ENCODE results near the gene DPEP1.
A peak's percentile ranks its signal among the peaks of the same experiment; 100 is the strongest.
"Not testable (repeated sequence)": the region's sequence is repeated elsewhere in the genome, so short reads cannot be mapped to it uniquely, and the experiment has no call there.

DPEP1 gene

DNA sequence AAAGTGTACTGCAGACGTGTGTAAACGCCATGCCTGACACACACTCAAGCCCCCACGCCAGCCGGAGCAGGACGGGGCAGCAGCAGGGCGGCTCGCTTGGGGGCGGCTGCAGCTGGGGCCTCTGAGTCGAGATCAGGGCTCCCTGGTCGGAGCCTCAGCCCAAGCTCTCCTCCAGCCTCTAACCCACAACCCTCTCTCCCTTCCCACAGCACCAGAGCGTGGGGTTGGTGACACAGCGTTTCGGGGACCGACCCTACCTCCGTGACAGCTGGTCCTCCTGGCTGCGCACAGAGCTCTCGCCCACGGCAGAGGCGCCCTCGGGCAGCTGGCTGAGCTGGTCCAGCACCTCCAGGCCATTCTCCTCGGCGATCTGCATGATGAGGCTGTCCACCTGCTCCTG lies 32.8 kb downstream of the DPEP1 start:
- no peak for DNase-seq (ENCODE audit: low read depth, low spot score)

DNA sequence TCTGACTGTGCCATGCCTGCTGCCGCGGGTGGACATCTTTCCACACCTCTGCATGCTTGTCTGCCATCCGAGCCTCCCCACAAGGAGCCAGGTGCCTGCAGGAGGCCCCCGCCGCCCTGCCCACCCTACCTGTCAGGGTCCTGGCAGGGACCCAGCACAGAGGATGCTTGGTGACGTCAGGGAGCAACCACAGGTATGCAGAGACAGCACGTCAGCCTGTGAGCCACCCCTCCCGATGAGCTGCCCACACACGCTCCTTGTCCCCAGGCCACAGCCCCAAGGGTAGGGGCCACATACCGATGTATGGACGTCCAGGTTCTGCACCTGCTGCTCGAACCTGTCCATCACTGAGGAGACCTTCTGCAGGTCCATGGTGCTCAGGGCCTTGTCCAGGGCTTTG lies 33.5 kb downstream of the DPEP1 start:
- no peak for DNase-seq (ENCODE audit: low read depth, low spot score)

- DNase-seq (ENCODE audit: low read depth, low spot score): no peak
Measured at GRCh38 chr16:89651584-89651983, 38.1 kb downstream of the DPEP1 start.

- no peak for DNase-seq (ENCODE audit: low read depth, low spot score)
Measured at GRCh38 chr16:89653656-89654295, 40.3 kb downstream of the DPEP1 start.

DNA sequence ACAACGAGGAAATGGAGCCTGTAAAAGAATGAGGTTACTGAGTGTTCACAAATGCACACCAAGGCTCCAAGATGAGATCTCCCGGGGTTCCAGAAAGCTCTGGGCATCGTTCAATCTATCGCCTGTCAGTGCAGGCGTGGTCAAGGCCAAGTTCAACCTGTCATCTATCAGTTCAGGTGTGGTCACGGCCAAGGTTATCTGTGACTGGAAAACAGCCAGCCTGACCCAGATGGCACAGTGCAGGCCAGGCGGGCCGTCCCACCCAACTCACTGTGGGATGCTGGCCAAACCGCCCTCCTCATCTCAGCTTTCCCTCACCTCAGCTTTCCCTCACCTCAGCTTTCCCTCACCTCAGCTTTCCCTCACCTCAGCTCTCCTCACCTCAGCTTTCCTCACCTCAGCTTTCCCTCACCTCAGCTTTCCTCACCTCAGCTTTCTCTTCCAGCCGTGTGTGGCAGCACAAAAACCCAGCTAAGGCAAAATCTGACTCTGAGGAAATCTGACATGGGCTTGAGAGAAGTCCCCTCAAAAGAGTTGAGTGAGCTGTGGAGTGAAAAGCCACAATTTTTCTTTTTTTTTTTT lies 41.7 kb downstream of the DPEP1 start:
- no peak for DNase-seq (ENCODE audit: low read depth, low spot score)

DNA sequence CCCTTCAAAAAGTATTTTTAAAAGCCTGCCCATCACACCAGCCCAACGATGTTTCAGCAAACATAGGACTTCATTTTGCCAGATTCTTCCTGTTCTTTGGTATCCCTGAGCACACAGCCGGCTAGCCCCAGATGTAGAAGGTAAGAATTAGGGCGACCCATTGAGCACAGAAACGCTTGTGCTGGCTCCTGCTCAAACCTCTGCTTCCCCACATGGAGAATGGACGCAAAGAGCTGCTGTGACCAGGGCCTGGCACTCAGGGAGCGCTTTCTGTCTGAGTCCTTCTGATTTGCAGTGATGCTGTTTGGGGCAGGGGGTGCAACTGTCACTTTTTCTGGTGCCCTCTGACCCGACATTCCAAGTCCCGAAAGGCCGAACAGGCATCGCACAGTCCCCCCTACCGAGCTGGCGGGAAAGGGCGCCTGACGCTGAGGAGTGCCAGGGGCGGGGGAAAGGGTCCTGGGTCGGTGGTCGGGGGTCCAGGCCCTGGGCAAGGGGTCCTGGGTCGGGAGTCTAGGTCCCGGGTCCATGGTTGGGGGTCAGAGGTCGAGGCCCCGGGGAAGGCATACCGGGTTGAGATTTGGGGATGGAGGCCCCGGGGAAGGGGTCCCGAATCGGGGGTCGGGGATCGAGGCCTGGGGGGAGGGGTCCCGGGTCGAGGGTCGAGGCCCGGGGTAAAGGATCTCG lies 43.1 kb downstream of the DPEP1 start:
- no peak for DNase-seq (ENCODE audit: low read depth, low spot score)

GRCh38 chr16:89657442-89658220 lies 44.2 kb downstream of the DPEP1 start, which contains the start of the genes CHMP1A and SPATA33:
Gene CHMP1A, minus strand, starts transcription at chr16:89657708. Its CDS starts 120 bp downstream, at chr16:89657588.
Gene SPATA33, plus strand, starts transcription at chr16:89657836. Its CDS starts 76 bp downstream, at chr16:89657912.
- DNase-seq (ENCODE audit: low read depth, low spot score): peak; percentile 96

DNA sequence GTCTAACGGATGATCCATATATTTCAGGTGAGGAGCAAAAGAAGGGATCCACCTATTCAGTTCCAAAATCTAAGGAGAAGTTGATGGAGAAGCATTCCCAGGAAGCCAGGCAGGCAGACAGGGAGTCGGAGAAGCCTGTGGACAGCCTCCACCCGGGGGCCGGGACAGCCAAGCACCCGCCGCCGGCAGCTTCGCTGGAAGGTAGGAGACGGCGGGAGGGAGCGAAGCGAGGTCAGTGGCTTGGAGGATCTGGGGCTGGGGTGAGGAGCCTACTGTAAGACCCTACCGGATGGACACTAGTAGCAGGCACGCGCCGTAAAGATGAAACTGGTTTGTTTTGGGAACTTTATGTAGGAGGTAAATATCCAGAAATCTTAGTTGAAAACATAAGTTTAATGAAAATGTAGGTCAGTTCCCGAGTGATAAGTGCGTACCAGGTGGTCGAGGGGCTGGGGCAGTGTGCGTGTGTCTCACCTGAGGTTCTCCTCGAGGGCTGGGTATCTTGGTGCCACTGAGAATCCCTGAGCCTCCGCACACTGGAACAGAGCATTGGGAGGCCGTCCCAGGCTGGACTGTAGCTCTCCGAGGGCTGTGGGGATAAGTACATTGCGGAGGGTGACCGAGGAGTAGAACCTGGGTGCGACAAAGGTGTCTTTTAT lies 44.9 kb downstream of the DPEP1 start:
- no peak for DNase-seq (ENCODE audit: low read depth, low spot score)

DNA sequence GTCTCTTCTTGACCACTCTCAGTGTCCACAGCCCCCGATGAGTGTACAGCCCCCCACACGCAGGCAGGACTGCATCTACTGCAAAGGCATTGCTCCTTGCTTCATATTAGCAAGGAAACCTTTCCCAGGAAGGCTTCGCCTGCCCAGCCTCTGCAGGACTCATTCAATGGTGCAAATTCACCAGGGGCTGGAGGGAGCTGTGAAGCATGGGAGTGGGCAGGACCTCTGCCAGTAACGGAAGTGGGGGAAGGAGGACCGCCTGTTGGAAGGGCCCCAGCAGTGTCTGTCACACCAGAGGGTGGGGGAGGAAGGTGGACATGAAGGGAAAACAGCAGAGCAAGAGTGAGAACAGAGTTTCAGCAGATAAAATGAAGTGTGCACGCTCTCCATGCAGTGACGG lies 46.7 kb downstream of the DPEP1 start:
- DNase-seq (ENCODE audit: low read depth, low spot score): no peak

GRCh38 chr16:89661215-89661614 lies 47.8 kb downstream of the DPEP1 start:
- no peak for DNase-seq (ENCODE audit: low read depth, low spot score)

DNA sequence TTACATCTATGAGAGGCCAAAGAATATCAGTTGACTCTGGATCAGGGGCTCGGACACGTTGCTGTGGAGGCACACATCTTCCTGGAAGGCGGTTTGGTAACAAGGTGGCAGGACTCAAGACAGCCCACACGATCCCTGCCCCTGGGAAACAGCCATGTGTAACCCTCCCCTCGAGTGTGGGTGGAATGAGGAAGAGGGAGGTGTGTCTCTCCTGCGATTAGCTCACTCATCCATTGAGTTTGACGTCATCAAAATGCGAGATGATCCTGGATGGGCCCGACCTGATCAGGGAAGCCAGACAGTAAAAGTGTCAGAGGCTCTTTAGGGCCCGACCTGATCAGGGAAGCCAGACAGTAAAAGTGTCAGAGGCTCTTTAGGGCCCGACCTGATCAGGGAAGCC lies 50.8 kb downstream of the DPEP1 start:
- DNase-seq (ENCODE audit: low read depth, low spot score): not testable (repeated sequence)

DNA sequence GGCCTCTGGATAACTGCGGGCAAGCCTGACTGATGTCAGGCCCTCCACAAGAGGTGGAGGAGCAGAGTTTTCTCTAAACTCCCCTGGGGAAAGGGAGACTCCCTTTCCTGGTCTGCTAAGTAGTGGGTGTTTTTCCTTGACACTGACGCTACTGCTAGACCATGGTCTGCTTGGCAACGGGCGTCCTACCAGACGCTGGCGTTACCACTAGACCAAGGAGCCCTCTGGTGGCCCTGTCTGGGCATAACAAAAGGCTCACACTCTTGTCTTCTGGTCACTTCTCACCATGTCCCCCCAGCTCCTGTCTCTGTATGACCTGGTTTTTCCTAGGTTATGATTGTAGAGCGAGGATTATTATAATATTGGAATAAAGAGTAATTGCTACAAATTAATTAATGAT lies 53.6 kb downstream of the DPEP1 start:
- DNase-seq (ENCODE audit: low read depth, low spot score): peak; percentile 33

GRCh38 chr16:89667633-89668032 lies 54.2 kb downstream of the DPEP1 start:
- no peak for DNase-seq (ENCODE audit: low read depth, low spot score)

DNA sequence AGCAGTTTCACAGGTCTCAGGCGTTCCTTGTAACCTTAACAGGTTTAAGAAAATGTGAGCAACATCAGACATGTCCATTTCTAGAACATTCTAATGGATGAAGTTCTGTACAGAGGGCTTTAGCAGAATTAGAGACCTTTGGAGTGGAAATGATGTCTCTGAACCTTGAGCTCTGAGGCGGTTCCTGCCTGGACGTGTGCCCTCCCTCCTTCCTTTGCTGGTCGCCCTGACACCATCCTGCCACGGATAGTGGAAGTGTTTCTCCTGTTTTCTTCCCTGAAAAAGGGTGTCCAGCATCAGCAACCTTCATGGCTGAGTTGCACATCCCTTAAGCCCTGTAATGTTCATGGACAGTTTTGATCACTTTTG lies 55.3 kb downstream of the DPEP1 start:
- DNase-seq (ENCODE audit: low read depth, low spot score): no peak

DNA sequence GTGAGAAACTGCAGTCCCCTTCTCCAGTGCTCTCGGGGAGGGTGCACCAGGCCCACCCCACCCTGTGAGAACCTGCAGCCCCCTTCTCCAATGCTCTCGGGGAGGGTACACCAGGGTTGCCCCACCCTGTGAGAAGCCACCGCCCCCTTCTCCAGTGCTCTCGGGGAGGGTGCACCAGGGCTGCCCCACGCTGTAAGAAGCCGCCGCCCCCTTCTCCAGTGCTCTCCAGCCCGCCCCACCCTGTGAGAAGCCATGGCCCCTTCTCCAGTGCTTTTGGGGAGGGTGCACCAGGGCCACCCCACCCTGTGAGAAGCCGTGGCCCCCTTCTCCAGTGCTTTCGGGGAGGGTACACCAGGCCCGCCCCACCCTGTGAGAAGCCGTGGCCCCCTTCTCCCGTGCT lies 56.3 kb downstream of the DPEP1 start:
- no peak for DNase-seq (ENCODE audit: low read depth, low spot score)

DNA sequence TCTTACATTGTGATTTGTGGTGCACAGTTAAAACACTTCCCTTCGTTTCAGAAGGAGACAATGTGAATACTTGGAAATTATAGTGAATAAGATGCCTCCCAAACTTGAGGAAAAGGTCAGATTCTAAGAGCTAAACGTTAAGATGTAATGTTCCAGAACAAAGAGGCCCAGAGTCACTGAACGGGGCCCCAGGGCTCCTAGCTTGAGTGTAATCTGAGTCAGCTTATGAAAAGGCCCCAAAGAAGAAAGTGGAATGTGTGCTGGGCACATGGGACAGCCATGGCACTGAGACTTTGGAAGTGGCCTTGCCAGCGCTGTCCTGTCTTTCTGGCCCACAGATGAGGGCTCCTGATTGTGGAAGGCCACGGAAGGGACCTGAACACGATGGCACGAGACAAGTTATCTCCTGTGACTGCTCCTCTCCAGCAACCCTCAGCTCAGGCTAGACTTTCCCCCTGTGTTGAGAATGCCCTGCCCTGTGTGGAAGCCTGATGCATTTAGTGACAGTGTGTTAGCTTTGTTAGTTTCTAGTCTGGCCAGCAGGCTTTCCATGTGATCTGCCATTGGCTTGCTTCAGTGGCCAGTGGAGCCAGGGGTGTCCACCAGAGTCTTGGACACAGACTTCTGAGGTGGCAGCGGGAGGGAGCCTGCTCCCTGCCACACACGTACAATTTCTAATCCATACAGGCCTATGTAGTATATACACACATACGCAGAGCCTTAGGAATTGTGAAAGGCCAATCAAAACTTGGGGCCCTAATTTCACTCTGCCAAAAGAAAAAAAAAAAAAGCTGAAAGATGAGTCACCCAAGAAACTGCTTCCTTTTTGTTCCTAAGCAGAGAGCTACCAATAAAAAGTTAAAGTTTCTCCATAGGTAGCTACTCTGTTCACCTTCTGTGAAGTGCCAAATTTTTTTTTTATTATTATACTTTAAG lies 57.3 kb downstream of the DPEP1 start:
- no peak for DNase-seq (ENCODE audit: low read depth, low spot score)

- not testable (repeated sequence) for DNase-seq (ENCODE audit: low read depth, low spot score)
Measured at GRCh38 chr16:89671565-89671964, 58.1 kb downstream of the DPEP1 start.

- no peak for DNase-seq (ENCODE audit: low read depth, low spot score)
Measured at GRCh38 chr16:89672177-89672941, 58.9 kb downstream of the DPEP1 start.

- no peak for DNase-seq (ENCODE audit: low read depth, low spot score)
Measured at GRCh38 chr16:89678258-89678657, 64.8 kb downstream of the DPEP1 start.

GRCh38 chr16:89685916-89686315 lies 72.5 kb downstream of the DPEP1 start:
- no peak for DNase-seq (ENCODE audit: low read depth, low spot score)
